HG02885 (cell line): ENCODE data around the gene XG.
A peak's percentile ranks its signal among the peaks of the same experiment; 100 is the strongest.

Experiments used
- ATAC-seq: cut with Tn5 transposase; IDR thresholded peaks from one replicate; pipeline ENCODE4 v1.9.1; 2021; ENCODE audit warnings: mild to moderate bottlenecking; ENCODE audit not compliant: unreplicated experiment, poor library complexity

Gene XG

DNA sequence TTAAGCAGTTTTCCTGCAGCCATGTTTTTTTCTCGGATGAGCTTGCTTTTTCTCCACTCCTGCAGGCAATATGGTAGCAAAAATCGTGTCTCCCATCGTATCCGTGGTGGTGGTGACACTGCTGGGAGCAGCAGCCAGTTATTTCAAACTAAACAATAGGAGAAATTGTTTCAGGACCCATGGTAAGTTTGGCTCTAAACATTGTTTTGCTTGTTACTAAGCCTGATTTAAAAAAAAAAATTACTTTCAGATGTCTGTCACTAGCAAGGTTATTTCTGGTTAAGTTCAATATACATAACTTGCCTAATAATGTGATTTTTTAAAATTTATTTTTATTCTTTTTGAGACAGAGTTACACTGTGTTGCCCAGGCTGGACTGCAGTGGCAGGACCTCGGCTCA is 59.4 kb downstream of the XG start:
- ATAC-seq = no peak

GRCh38 chrX:2812161-2812907 is 60.5 kb downstream of the XG start:
- ATAC-seq = peak; percentile 82

DNA sequence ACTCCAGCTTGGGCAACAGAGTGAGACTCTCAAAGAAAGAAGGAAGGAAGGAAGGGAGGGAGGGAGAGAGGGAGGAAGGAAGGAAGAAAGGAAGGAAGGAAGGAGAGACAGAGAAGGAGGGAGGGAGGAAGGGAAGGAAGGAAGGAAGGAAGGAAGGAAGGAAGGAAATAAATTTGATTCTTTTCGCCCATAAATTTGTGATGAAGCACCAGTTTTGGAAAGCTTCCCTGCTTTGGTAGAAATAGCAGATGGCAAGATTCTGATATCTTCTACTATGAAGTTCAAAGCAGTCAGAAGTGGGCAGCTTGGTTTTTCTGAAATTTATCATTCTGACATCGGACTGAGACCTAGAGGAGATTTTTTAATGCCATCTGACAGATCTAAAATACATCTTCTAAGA is 65.2 kb downstream of the XG start:
- ATAC-seq = no peak

- no peak for ATAC-seq
Observed at GRCh38 chrX:2819345-2820135, 67.7 kb downstream of the XG start.

DNA sequence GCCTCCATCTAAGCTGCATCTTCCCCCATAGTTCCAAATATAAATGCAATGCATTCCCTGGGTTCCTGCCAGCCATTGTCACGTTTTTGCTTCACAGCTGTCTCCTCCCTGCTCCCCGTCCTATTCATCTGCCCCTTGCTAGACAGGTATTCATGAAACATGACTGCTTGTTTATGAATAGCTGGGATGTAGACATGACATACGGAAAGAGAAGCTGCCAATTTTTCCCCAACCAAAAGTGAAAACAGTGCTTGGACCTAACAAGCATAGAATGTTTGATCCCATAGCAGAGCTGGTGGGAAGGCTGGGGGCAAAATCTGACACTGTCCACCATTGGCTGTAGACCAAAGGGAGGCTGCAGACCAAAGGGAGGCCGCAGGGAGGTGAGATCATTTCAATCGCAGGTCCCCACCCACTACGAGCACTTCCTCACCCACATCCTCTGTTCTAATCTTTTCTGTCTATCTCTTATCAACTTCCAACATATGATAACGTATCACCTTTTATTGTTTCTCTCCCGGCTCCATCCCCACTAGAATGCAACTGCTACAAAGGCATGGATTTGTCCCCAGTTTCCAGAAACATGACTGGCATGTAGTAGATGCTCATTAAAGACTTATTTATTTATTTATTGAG is 68.4 kb downstream of the XG start:
- no peak for ATAC-seq

DNA sequence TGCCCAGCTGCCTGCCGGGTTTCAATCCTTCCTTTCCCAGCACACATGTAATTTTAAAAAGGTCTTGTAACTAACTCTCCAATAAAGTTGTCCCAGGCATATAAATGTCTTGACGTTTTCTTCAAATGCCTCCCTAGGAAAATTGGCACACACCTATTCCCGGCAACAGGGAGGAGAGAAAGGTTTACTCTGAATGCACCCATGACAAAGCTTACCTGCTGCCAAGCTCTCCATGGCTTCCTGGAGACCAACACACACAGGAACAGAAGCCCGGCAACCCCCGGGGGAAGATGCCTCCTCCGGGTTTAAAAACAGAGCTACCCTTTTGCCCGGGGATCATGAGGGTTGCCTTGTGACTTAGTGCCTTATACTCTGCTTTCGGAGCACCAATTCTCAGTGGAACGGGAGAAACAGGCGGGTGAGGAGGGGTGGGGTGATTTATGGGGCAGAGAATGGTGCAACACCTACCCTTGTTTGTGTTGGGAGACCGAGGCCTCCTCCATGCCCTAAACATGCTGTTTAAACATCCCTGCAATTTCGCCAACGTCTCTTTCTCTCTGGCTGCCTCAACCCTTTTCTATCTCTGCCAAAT is 72.1 kb downstream of the XG start:
- ATAC-seq = no peak

- no peak for ATAC-seq
Observed at GRCh38 chrX:2824886-2825285, 73.0 kb downstream of the XG start.

- ATAC-seq = no peak
Observed at GRCh38 chrX:2828344-2828958, 76.6 kb downstream of the XG start, which contains the start of gene GYG2. Gene GYG2 (plus strand): TSS chrX:2828930. CDS start chrX:2830189, 1,259 bp downstream.

GRCh38 chrX:2828959-2829411 is 77.1 kb downstream of the XG start:
- no peak for ATAC-seq

GRCh38 chrX:2829469-2830246 is 77.8 kb downstream of the XG start:
- no peak for ATAC-seq

DNA sequence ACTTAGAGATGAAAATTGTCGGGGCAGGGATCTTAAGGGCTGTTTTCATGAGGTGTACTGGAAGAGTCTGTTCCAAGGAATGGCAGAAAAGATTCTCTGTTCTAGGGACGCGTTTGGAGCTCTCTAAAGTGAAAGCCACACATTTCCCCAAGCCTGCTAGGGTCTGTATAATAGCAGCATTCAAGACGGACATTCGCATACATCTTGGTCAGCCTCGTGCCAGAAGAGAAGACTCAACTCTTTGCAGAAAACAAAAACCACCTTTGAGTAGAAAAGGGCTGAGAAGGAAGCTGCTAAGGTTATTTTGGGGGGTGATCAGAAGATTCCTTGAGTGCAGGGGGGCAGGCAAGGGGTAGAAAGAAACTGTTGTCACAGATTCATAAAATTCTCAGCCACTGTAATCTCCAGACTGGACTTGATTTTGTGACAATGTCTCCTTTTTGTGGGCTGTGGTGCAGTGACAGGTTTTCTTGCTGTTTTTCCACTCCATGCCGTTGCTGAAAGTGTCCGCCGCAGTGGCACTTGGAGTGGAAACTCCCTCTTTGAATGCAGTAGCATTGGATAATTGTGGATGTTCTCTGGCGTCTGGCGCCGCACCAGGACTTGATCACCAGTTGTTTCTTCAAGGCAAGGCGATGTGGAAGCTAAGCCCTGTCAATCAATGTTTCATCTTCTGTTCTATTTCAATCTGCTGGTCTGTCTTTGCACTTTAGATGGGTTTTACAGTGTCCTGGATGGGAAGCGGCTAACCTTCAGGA is 79.8 kb downstream of the XG start:
- no peak for ATAC-seq

DNA sequence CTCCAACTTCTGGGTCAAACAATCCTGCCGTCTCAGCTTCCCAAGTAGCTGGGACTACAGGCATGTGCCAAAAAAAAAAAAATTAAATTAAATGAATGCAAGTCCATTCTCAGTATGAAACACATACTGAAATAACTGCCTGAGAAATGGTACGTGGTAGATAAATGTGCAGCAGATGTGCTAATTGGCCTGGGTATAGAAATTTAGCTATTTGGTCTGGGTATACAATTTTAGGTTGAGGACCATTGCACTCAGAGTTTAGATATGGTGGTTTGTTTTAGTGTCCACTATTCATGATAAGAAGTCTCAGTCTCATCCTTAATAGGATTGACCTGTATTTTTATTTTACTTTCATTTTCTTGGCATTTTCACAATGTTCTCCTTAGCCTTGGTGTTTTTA is 86.1 kb downstream of the XG start:
- no peak for ATAC-seq

- no peak for ATAC-seq
Observed at GRCh38 chrX:2840961-2841360, 89.1 kb downstream of the XG start.

DNA sequence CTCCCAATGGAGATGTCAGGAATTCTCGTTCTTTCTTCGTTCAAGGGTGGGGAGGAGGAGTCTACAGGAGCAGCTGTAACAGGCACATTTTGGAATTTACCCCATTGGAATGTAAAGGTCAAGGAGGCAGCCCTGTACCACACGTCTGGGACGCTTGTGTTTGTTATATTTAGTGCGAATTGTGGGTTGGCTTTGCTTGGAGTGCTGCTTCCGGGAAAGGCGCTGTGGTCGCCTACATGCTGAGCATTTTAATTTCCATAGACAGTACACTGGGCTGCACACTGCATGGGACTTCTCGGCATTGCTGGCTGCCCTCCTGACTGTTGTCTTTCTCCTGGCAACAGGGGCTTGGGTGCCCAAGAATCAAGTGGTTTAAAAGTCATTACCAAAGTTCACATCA is 89.7 kb downstream of the XG start:
- ATAC-seq = no peak

DNA sequence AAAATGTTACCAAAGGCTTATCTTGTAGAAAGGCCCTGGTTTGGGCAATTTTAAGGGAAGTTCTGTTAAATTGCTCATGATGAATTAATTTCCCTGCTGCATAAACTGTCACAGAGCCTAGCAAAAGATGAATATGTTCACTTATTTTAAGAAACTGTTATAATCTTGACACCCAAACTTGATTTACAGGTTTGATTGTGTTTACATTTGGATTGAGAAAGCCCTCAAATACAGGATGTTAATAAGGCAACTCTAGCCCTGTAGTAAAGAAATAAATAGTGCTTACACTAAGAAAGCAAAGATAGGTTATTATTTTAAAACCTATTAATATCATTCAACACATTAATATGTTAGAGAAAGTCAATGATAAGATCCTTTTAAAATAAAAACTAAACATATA is 95.2 kb downstream of the XG start:
- ATAC-seq = no peak

- no peak for ATAC-seq
Observed at GRCh38 chrX:2848871-2849301, 97.0 kb downstream of the XG start.

GRCh38 chrX:2854918-2855317 is 103.1 kb downstream of the XG start:
- ATAC-seq = no peak

DNA sequence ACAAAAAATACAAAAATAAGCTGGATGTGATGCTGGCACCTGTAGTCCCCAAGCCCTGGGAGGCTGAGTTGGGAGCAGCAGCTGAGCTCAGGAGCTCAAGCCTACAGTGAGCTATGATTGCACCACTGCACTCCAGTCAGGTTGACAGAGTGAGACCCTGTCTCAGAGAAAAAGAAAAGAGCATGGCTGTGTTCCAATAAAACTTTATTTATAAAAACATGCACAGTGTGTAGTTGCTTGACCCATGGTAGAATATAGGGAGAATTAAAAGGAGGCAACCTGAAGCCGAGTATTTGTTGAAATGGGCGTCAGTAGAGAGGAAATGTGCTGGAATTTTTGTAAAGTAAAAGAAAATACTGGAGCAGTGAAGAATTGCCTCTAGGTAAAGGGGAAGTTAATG is 103.9 kb downstream of the XG start:
- ATAC-seq = no peak

- no peak for ATAC-seq
Observed at GRCh38 chrX:2857566-2857965, 105.7 kb downstream of the XG start.
